ENCODE results near the gene DDX23.

DDX23 gene

GRCh38 chr12:48824905-48825304 lies 27.1 kb downstream of the DDX23 start:
- in situ Hi-C loops (cut with HindIII; ENCODE audit: low sequenced_read_pairs), result no loop called here

- in situ Hi-C loops (cut with HindIII; ENCODE audit: low sequenced_read_pairs), result no loop called here
These were observed 27.9 kb downstream of the DDX23 start for GRCh38 chr12:48824112-48824511.

- in situ Hi-C loops (cut with HindIII; ENCODE audit: low sequenced_read_pairs), result no loop called here
These were observed 28.7 kb downstream of the DDX23 start for GRCh38 chr12:48823281-48823680.

- in situ Hi-C loops (cut with HindIII; ENCODE audit: low sequenced_read_pairs), result no loop called here
These were observed 29.3 kb downstream of the DDX23 start for GRCh38 chr12:48822711-48823110.

GRCh38 chr12:48822139-48822538 lies 29.8 kb downstream of the DDX23 start:
- in situ Hi-C loops (cut with HindIII; ENCODE audit: low sequenced_read_pairs), result no loop called here

- in situ Hi-C loops (cut with HindIII; ENCODE audit: low sequenced_read_pairs), result no loop called here
These were observed 31.8 kb downstream of the DDX23 start for GRCh38 chr12:48819986-48820725.

- in situ Hi-C loops (cut with HindIII; ENCODE audit: low sequenced_read_pairs), result no loop called here
These were observed 33.0 kb downstream of the DDX23 start for GRCh38 chr12:48818831-48819590.

GRCh38 chr12:48817873-48818830 lies 33.8 kb downstream of the DDX23 start, which contains the start of gene CACNB3:
Gene CACNB3, plus strand, starts transcription at chr12:48818496. Its CDS starts 434 bp downstream, at chr12:48818930.
- in situ Hi-C loops (cut with HindIII; ENCODE audit: low sequenced_read_pairs), result no loop called here

GRCh38 chr12:48816143-48816854 lies 35.7 kb downstream of the DDX23 start:
- in situ Hi-C loops (cut with HindIII; ENCODE audit: low sequenced_read_pairs), result no loop called here

- in situ Hi-C loops (cut with HindIII; ENCODE audit: low sequenced_read_pairs), result no loop called here
These were observed 36.5 kb downstream of the DDX23 start for GRCh38 chr12:48815126-48816110.

- in situ Hi-C loops (cut with HindIII; ENCODE audit: low sequenced_read_pairs), result no loop called here
These were observed 37.5 kb downstream of the DDX23 start for GRCh38 chr12:48814262-48815125.

GRCh38 chr12:48813465-48814261 lies 38.3 kb downstream of the DDX23 start:
- in situ Hi-C loops (cut with HindIII; ENCODE audit: low sequenced_read_pairs), result no loop called here

- in situ Hi-C loops (cut with HindIII; ENCODE audit: low sequenced_read_pairs), result no loop called here
These were observed 39.6 kb downstream of the DDX23 start for GRCh38 chr12:48812389-48812788.

GRCh38 chr12:48811437-48812090 lies 40.4 kb downstream of the DDX23 start:
- in situ Hi-C loops (cut with HindIII; ENCODE audit: low sequenced_read_pairs), result no loop called here

- in situ Hi-C loops (cut with HindIII; ENCODE audit: low sequenced_read_pairs), result no loop called here
These were observed 41.0 kb downstream of the DDX23 start for GRCh38 chr12:48810903-48811431.

GRCh38 chr12:48807981-48808380 lies 44.0 kb downstream of the DDX23 start:
- in situ Hi-C loops (cut with HindIII; ENCODE audit: low sequenced_read_pairs), result no loop called here

- in situ Hi-C loops (cut with HindIII; ENCODE audit: low sequenced_read_pairs), result no loop called here
These were observed 48.3 kb downstream of the DDX23 start for GRCh38 chr12:48803675-48804074.
